GM12878 (cell line): ENCODE results near the gene AP3S2. TPM values are rescaled to one million over a fixed set of nuclear protein-coding genes. Genes with fewer than 3 reads are reported as not detected.

Source experiments
- ATAC-seq: fragments of 200-7000 bp; cut with Tn5 transposase; 3 replicates; pipeline ENCODE4 v1.9.1; 2020; ENCODE audit warnings: mild to moderate bottlenecking, moderate library complexity
- BruUV-seq: library from RNA; stranded (reverse); fragments of 400-500 nt; replicated peaks from 2 replicates; lab custom pipeline; 2021; lab: Mats Ljungman, UMichigan
- CTCF ChIA-PET: fragments of 300-600 bp; sonication (Branson Sonifier 250); formaldehyde crosslinking; extraction: SDS; loops from one replicate; lab custom pipeline; 2021; ENCODE audit warnings: inconsistent platforms; lab: Yijun Ruan, JAX
- POLR2A ChIA-PET: fragments of 350-600 bp; formaldehyde crosslinking; extraction: SDS; loops from one replicate; lab custom pipeline; 2021; ENCODE audit warnings: inconsistent platforms; lab: Charles Lee
- RAD21 ChIA-PET: fragments of 300-600 bp; sonication (Branson Sonifier 250); formaldehyde crosslinking; loops from one replicate; lab custom pipeline; 2023; ENCODE audit warnings: antibody characterized with exemption; ENCODE audit not compliant: unreplicated experiment; lab: Charles Lee
- SMC1A ChIA-PET: fragments of 300-600 bp; sonication (Branson Sonifier 250); formaldehyde crosslinking; loops from one replicate; lab custom pipeline; 2023; ENCODE audit not compliant: unreplicated experiment, uncharacterized antibody; lab: Charles Lee
- DNase-seq: peaks from one replicate; pipeline ENCODE4 v3.0.0-alpha.2; 2011; ENCODE audit warnings: low read depth, low spot score
- FAIRE-seq: peaks from 3 replicates; lab custom pipeline; 2011; peaks lifted over from hg19 to GRCh38; lab: Jason Lieb, UNC
- H2AFZ ChIP-seq: 2 replicates; pipeline ENCODE4 v1.6.0; 2011; ENCODE audit warnings: low read depth, low read length, control low read depth; ENCODE audit not compliant: control insufficient read depth
- H3K27ac ChIP-seq: 2 replicates; pipeline ENCODE4 v1.5.1; 2011; ENCODE audit warnings: control low read depth; ENCODE audit not compliant: control insufficient read depth, insufficient read depth
- H3K27me3 ChIP-seq, 2 experiments: replicated peaks in 1 of 2; 2 replicates each; pipeline versions ENCODE4 v1.6.0 to v1.6.1; 2011; ENCODE audit warnings: low read length in 1 of 2; ENCODE audit not compliant: control insufficient read depth in 2 of 2, insufficient read depth in 2 of 2
- H3K36me3 ChIP-seq, 2 experiments: 2 replicates each; pipeline ENCODE4 v1.5.1; 2011; ENCODE audit warnings: low read length in 1 of 2; ENCODE audit not compliant: control insufficient read depth in 2 of 2, insufficient read depth in 2 of 2
- H3K4me1 ChIP-seq: 2 replicates; pipeline ENCODE4 v1.6.1; 2011; ENCODE audit warnings: mild to moderate bottlenecking, low read length, moderate library complexity, mixed read lengths; ENCODE audit not compliant: control insufficient read depth, insufficient read depth
- H3K4me2 ChIP-seq: 2 replicates; pipeline ENCODE4 v1.6.0; 2011; ENCODE audit warnings: control low read depth; ENCODE audit not compliant: control insufficient read depth, insufficient read depth
- H3K4me3 ChIP-seq: fragments of 200-600 bp; sonication (generic); 2 replicates; pipeline ENCODE4 v1.5.1; 2016
- H3K79me2 ChIP-seq: 2 replicates; pipeline ENCODE4 v1.6.0; 2011; ENCODE audit warnings: low read length; ENCODE audit not compliant: control insufficient read depth, insufficient read depth
- H3K9ac ChIP-seq: 2 replicates; pipeline ENCODE4 v1.8.0; 2011; ENCODE audit warnings: low read length, control low read depth, mixed read lengths; ENCODE audit not compliant: control insufficient read depth, insufficient read depth
- H3K9me3 ChIP-seq: replicated peaks from 3 replicates; pipeline ENCODE4 v1.5.1; 2011; ENCODE audit warnings: mild to moderate bottlenecking, low read length; ENCODE audit not compliant: control insufficient read depth, insufficient read depth
- H4K20me1 ChIP-seq: 2 replicates; pipeline ENCODE4 v1.6.0; 2011; ENCODE audit not compliant: control insufficient read depth, insufficient read depth
- ATF7 ChIP-seq: fragments of 450-650 bp; IDR thresholded peaks from 2 replicates; pipeline ENCODE4 v1.6.1; 2016; ENCODE audit warnings: low read depth, mild to moderate bottlenecking
- MYC ChIP-seq: IDR thresholded peaks from 2 replicates; pipeline ENCODE4 v1.6.1; 2011; ENCODE audit warnings: mild to moderate bottlenecking, low read length, moderate library complexity, inconsistent platforms; ENCODE audit not compliant: insufficient read depth, insufficient replicate concordance, insufficient read length, severe bottlenecking
- NFIC ChIP-seq: IDR thresholded peaks from 2 replicates; pipeline ENCODE4 v1.6.1; 2012; ENCODE audit warnings: low read depth, mild to moderate bottlenecking, inconsistent platforms, low read length, moderate library complexity
- SIX5 ChIP-seq: IDR thresholded peaks from 2 replicates; pipeline ENCODE4 v1.6.1; 2011; ENCODE audit warnings: mild to moderate bottlenecking, low read depth, low read length, moderate library complexity; ENCODE audit not compliant: severe bottlenecking
- ZBTB33 ChIP-seq: fragments of 450-650 bp; IDR thresholded peaks from 2 replicates; pipeline ENCODE4 v1.6.1; 2017; ENCODE audit warnings: mild to moderate bottlenecking
- WGBS: methylation state at CpG from one replicate; pipeline ENCODE4 v1.1.6; 2016; ENCODE audit warnings: low lambda C conversion rate; ENCODE audit not compliant: insufficient replicate concordance, insufficient coverage; ENCODE audit errors: missing lambda C conversion rate; 5-methylcytosine and 5-hydroxymethylcytosine counted together
- in situ Hi-C: fragments of 300-500 bp; cut with MboI; formaldehyde crosslinking; loops from 9 replicates; pipeline ENCODE4 v1.14.3; 2018; ENCODE audit warnings: mixed read lengths
- intact Hi-C: fragments of 100-400 bp; cut with micrococcal nuclease; formaldehyde crosslinking; loops from one replicate; pipeline ENCODE4 v1.14.2; 2022; ENCODE audit not compliant: unreplicated experiment
- polyA plus RNA-seq, 11 experiments: library from polyadenylated mRNA; depleted of rRNA in 4 of 11; unstranded in 6 of 11; stranded (reverse) in 5 of 11; fragments of >200 nt; fragmentation: Nextera tagmentation in 4 of 11; fragmentation: Illumina TruSeq in 1 of 11; extraction: Ambion mirVana in 4 of 11; extraction: Trizol in 1 of 11; gene quantifications; 1 replicate in 1 of 11; 2 replicates in 10 of 11; pipeline versions ENCODE4 v1.2.1 to v1.2.3, GENCODE V29; 2011 to 2016; ENCODE audit warnings: inconsistent platforms in 2 of 11, missing spikeins in 2 of 11, low read depth in 1 of 11
- total RNA-seq, 4 experiments: library from RNA; depleted of rRNA in 3 of 4; stranded (reverse); fragments of >200 nt in 3 of 4; fragmentation: Illumina TruSeq in 1 of 4; extraction: Trizol in 1 of 4; gene quantifications; 2 replicates each; pipeline versions ENCODE4 v1.2.1 to v1.2.3, GENCODE V29; 2013 to 2021

The AP3S2 gene
- total and polyA plus RNA-seq, 10 of the 15 experiments (the other 5 are each of a cell fraction or from before 2014, with no cell fraction given): 10.0 to 43.6 (median 26.0) TPM

DNA sequence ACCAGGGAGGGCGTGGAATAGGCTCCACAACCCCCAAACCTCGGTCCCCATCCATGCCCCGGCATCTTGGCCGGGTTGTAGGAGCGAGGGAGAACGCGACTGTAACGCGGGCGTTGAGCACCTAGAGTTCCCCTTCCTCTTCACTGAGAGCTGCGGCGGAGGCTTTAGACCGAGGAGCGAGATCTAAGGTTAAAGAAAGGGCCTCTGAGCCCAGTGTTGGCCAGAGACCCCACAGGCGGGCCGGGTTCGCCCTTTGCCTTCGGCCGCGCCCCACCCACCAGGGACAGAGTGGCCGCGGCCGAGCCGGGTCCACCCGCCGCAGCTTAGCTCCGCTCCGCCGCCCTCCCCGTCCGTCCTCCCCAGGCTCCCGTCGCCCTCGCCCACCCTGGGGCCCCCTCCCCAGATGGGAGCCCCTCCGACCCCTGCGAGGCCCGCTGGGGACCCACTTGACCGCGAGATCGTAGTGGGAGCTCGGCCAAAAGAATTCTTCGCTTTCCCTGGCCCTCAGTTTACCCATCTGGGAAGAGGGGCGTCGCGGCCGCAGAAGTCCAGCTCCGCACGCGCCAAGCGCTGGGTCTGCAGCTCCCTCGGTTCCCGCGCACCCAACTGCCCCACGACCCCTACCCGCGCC, 79.6 kb downstream of the AP3S2 start:
- H3K4me1 ChIP-seq: no peaks in the 10 kb centered on the region; the same call in 1 of the 2 replicates
- H3K9me3 ChIP-seq: no peaks in the 10 kb centered on the region; the same call in 2 of the 3 replicates
- CTCF ChIA-PET: no interaction called here
- intact Hi-C loops: no loop called here
- TF ChIP-seq NFIC: no peak
- no peak for TF ChIP-seq MYC
- no peak for TF ChIP-seq ATF7
- no peak for TF ChIP-seq ZBTB33
- TF ChIP-seq SIX5: no peak
- TF ChIP-seq, all 136 proteins: peak for 0
- ATAC-seq (no peak; the same call in 2 of the 3 replicates), DNase-seq (no peak), FAIRE-seq (no peak)
- no peaks in the 10 kb centered on the region for H4K20me1 ChIP-seq
- H3K27me3 ChIP-seq: peaks cover 5 to 6% of the 10 kb centered on the region in 2 experiments; a peak in 3 of 4 replicates
- 16% methylated on average over 44 of the region's 56 CpGs for WGBS
- no peaks in the 10 kb centered on the region for H3K79me2 ChIP-seq
- SMC1A ChIA-PET: no interaction called here
- RAD21 ChIA-PET: no interaction called here
- H3K27ac ChIP-seq: no peak overlapping the region
- POLR2A ChIA-PET: no interaction called here
- in situ Hi-C loops: no loop called here
- no peak overlapping the region for H3K4me2 ChIP-seq
- BruUV-seq: no TSS peak
- H3K9ac ChIP-seq: no peak overlapping the region
- no peak overlapping the region for H2AFZ ChIP-seq
- H3K4me3 ChIP-seq: no peak overlapping the region
- H3K36me3 ChIP-seq: no peaks in the 10 kb centered on the region
